AG20443 (cell line): ENCODE data around the gene ZNF786.
"Not testable (repeated sequence)": the region's sequence is repeated elsewhere in the genome, so short reads cannot be mapped to it uniquely, and the experiment has no call there.

Experiments used
- DNase-seq: peaks from one replicate; pipeline ENCODE4 v3.0.0; 2012; ENCODE audit warnings: low spot score, mixed read lengths

The ZNF786 gene

GRCh38 chr7:149030439-149030838 is 60.1 kb downstream of the ZNF786 start:
- not testable (repeated sequence) for DNase-seq

GRCh38 chr7:149028346-149029109 is 62.0 kb downstream of the ZNF786 start, which contains the start of gene PDIA4:
Gene PDIA4, minus strand, starts transcription at chr7:149028505. Its CDS starts 97 bp downstream, at chr7:149028408.
- DNase-seq, result peak; percentile 99

GRCh38 chr7:149027611-149028345 is 62.7 kb downstream of the ZNF786 start:
- DNase-seq, result peak; percentile 32

- DNase-seq, result no peak
Measured at GRCh38 chr7:149027055-149027454, 63.5 kb downstream of the ZNF786 start.

- DNase-seq, result no peak
Measured at GRCh38 chr7:149023662-149024061, 66.9 kb downstream of the ZNF786 start.

- DNase-seq, result no peak
Measured at GRCh38 chr7:149022756-149023360, 67.7 kb downstream of the ZNF786 start.

GRCh38 chr7:149021725-149022062 is 68.8 kb downstream of the ZNF786 start:
- no peak for DNase-seq

- DNase-seq, result no peak
Measured at GRCh38 chr7:149020483-149020882, 70.0 kb downstream of the ZNF786 start.
